NCI-H82 treated with DMSO at 0.1 percent for 48 hours (cell line): ENCODE measurements around the gene CNOT6L.
"Not testable (repeated sequence)": the region's sequence is repeated elsewhere in the genome, so short reads cannot be mapped to it uniquely, and the experiment has no call there.

Experiments
- DNase-seq: peaks from one replicate; lab custom pipeline; 2025; ENCODE audit not compliant: unreplicated experiment; lab: John Stamatoyannopoulos, UW

The CNOT6L gene

DNA sequence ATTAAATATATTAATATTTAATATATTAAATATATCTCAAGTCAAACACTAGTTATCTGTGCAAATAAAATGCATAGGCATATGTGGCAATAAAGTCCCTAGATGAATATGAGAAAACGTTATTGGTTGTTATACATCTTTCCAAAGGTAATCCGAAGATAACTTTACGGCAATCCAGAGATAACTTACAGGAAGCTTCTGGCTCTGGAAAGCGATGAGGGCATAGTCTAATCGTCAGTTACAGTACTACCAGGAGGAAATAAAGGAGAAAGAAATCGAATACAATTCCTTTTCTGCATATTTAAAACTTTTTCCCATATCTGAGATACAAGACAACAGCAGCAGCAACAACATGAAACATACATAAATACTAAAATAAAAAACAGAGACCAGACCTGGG lies 35.3 kb downstream of the CNOT6L start:
- DNase-seq = no peak

DNA sequence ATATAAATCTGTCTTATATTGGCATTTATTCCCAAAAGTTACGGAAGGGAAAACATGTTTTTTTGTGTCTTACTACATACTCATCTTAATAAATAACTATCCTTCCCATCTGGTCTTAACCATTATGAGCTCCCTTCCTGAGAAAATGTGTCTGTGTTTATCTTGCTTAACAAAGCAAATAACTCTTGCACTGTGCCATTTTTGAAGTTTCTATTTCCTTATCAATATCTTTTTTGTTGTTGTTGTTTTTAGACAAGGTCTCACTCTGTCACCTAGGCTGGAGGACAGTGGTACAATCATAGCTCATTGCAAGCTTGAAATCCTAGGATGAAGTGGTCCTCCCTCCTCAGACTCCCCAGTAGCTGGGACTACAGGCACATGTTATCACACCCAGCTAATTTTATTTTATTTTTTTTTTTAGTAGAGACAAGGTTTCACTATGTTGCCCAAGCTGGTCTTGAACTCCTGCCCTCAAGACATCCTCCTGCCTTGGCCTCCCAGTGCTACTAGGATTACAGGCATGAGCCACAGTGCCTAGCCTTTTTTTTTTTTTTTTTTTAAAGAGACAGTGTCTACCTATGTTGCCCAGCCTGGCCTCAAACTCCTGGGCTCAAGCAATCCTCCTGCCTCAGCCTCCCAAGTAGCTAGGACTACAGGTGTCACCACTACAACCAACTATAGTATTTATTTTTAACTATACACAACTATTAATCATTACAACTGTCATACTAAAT lies 36.9 kb downstream of the CNOT6L start:
- DNase-seq = no peak

DNA sequence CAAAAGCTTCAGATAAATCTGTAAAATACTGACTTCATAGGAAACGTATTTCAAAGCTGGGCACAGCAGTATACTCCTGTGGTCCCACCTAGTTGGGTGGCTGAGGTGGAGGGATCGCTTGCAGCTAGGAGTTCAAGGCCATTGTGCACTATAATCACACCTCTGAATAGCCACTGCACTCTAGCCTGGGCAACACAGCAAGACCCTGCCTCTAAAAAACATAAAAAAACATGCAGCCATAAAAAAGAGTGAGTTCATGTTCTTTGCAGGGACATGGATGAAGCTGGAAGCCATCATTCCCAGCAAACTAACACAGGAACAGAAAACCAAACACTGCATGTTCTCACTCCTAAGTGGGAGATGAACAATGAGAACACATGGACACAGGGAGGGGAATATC lies 38.4 kb downstream of the CNOT6L start:
- DNase-seq = not testable (repeated sequence)

DNA sequence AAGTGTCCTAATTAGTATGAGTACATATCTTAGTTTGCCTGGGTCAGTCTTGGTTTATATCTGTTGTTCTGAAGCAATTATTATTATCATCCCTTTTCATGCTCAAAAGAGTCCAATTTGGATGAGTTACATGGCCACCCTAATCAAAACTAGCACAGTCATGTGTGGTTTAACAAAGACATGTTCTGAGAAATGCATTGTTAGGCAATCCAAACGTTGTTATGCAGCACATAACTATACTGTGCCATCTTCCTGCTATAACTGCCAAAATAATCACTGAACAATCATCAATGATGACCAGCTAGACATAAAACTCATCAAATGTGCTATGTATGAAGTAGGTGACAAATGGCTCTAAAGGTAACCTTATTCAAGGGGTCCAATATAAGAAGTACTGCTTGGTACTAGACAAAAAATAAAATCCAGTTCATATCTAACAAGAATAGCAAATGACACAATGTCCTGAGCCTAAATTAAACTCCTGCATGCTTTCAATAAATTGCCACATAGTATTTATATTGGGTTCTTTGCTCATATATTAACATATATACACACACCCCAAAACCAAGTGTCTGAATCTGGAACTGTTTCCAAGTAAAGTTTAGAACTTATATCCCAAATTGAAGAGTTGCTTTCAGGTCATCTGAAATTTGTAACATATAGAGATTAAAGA lies 41.9 kb downstream of the CNOT6L start:
- no peak for DNase-seq

DNA sequence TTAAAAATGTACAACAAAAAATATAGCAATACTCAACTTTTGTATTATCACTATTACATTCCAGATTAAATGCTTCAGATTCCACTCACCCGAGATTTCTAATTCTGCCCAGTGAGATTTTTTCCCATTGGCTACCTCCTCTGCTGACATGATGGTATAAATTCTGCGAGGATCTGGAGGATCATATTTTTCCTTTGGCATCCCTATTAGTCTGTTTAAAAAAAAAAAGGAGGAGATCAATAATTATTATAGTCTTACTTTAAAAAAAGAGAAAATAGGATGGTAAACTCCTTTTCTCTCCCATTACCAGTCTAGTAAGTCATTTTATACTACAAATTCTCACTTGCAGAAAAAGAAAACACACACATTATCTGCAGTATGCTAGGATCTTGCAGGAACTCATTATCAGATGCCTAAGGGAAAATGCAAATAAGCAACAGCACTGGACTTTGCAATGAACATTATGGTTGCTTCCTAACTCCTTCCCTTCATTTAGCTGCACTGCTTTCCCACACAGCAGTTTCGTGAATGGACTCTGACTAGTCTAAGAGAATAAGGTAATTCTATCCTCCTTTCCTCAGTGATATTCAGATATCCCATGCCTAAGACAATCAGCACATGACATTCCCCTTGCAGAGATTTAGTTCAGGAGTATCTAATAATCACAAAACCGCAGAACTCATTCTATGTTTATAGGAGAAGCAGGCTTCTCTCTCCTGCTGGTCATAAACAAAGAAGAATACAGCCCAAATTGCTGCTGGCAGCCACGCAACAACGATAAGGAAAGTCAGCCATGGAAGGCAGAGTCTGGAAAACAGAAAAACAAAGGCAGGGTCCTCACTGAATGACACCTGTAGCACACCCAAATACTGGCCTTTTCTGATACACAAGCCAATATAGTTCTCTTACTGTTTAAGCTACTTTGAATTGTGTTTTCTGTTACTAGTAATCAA lies 42.7 kb downstream of the CNOT6L start:
- no peak for DNase-seq

DNA sequence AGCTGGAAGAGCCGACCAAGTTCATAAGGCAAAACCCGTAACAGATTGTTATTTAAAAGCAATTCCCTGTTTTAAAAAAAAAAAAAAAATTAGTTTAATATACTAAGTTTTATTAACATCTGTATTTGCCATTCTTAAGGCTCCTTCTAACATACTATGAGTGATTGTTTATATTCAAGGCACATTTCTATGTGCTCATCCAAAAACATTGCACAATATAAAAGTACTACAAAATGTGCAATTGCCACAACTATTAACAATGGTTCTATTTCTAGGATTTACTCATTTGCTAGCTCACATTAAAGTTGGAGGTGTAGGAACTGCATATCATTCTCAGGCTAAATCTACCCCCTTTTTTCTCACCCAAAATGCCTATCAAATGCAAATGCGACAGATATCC lies 46.1 kb downstream of the CNOT6L start:
- DNase-seq = no peak

DNA sequence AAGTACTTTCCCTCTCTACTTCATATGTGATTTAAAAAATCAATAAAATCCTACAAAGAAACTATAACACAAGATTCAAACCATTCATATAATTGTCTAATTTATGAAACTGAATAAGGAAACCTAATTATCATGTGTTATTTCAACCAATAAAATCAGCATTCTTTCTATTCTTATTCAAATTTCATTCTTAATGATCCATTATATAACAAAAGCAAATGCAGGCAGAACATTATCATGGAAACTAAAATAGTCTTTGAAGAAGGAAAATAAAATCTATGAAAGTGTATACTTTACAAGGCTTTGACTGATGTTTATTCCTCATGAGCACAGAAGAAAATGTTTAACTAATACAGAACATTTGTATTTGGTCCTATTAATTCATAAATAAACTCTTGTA lies 47.6 kb downstream of the CNOT6L start:
- no peak for DNase-seq

DNA sequence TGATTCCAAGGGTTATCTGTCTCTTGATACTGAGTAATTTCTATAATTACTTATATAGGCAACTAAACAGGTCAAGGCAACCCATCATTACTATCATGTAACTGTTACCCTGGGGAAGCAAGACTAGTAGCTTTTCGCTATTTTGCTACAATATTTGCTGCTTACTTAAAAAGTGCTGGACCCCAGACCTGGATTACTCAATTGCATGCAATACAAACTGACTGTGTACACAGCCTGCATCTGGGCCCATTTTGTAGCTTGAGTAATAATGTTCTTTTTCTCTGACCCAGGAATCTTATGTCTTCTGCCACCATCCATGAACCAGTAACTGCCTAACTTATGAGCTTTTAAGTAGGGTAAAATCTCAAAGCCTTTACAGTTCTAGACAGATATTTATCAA lies 53.4 kb downstream of the CNOT6L start:
- no peak for DNase-seq

DNA sequence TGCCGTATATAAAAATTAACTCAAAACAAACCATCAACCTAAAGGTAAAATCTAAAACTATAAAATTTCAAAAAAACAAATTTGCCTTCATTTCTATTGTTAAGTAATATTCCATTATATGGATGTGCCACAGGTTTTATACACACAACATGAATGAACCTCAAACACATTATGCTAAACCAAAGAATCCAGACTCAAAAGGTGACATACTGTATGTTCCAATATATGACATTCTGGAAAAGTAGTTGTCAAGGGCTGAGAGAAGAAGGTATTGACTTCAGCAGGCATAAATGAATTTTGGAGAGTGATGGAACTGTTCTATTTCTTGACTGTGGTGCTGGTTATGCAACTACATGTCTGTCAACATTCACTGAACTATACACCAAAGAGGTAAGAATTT lies 56.6 kb downstream of the CNOT6L start:
- no peak for DNase-seq

DNA sequence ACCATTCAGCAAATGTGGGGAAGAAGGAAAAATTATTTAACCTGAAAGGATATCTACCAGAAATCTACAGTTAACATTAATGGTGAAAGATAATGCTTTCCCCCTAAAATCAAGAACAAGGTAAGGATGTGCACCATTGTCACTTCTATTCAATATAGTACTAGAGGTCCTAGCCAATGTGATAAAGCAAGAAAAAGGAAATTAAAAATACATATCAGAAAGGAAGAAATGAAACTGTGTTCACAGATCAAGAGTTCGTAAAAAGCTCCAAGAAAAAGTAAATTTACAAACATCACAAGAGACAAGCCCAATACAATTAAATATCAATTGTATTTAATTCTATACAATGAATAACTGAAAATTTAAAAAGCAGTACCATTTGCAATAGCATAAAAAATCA lies 57.6 kb downstream of the CNOT6L start:
- no peak for DNase-seq

DNA sequence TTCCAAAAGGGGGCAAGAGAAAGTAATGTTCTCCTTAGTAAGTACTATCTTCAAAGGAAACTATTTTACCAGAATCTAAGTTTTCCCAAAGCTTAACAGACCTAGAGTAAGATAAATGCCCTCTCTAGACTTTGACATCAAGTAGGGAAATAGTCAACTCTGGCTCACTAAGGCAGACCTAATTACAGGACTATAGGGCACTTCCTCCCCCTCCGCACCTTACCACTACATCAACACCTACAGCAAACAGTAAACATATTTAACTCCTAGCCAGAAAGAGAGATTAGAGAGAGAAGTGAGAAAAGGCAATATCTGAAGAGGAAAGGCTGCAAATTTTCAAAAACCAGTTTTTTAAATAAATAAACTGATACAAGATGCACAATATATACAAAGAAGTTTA lies 60.4 kb downstream of the CNOT6L start:
- no peak for DNase-seq

DNA sequence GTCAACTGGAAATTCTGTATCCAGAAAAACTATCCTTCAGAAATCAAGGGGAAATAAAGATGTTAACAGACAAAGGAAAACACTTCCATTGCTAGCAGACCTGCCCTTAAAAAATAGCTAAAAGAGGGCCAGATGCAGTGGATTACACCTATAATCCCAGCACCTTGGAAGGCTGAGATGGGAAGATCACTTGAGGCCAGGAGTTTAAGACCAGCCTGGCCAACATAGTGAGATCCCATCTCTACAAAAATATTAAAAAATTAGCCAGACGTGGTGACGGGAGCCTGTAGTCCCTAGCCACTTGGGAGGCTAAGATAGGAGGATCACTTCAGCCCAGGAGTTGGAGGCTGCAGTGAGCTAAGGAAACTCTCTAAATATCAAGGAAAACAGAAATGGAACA lies 67.4 kb downstream of the CNOT6L start:
- no peak for DNase-seq

DNA sequence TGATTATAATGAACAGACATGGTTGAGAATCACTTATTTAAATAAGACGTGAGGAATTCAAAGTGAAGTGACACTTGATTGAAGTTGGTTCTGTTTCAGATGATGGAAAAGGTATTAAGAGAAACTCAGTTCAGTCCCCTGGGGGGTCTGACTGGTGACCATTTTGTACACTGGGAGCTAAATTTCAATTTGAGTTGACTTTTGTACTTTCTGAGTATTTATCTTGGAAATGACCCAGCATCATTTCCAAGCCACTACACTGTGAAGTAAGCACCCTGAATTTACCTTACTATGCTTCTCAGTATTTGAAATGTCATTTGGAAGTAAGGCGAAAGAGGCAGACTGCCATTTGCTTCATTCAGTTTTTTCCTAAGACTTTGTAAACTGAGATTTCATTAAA lies 73.4 kb downstream of the CNOT6L start:
- no peak for DNase-seq

DNA sequence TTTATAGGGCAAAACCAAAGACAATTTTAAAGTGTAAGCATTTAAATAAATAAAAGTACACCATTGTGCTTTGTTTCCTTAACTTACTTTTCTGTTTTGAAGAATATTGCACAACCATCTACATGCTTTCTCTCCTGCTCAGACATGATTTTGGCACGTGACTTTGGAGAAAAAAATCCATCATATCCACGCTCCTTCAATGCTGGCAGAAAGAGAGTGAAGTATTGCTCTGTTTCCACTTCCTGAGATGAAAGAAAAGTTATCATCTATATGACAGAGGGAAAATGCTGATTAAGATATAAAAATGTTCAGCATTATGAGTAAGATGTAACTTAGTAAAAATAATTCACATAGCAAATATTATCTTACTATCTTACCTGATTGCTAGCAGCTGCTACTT lies 77.1 kb downstream of the CNOT6L start:
- no peak for DNase-seq

DNA sequence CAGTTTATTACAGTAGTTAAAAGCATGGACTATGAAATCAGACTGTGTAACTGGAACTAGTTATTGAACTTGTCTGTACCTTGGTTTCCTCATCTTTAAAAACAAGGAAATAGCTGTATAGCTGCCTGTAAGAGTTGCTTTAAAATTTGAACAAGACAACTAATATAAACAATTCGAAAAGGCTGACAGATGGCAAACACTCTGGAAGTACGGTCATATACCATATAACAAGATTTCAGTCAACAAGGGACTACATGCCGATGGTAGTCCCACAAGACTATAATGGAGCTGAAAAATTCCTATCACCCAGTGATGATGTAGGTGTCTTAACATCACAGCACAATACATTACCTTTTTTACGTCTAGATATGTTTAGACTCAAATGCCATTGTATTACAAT lies 78.7 kb downstream of the CNOT6L start:
- peak; percentile 11 for DNase-seq

DNA sequence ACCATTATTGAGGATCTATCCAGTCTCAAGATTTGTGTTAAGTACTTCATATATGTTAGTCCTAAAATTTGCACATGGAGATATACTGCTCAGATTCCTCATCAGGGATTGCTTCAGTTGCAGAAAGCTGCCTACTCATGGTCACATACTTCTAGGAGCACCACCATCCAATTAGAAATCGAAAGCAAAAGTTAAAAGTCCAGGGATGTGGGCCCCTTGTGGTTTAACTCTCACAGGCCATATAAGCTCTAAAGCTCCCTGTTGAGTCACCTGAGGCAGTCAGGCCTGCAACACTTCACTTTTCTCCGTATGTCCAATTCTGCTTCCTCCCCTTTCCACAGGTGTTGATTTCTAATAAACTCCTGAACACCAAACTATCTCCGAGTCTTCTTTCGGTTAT lies 84.2 kb downstream of the CNOT6L start:
- DNase-seq = no peak

DNA sequence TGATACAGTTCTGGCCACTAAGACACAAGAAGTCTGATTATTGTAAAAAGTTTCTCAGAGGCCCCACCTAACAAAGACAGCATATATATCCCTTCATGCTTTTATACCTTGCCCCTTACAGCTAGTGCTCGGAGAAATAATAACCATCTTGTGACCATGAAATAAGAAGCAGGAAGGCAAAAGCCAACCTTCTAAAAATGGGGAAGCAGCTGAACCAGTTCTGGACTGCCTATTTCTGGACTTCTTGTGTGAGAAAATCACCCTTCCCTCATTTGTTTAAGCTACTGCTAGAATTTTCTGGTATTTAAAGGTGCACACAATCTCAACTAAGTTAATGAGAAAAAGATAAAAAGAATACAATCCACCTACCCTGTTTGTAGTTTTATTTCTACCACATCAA lies 87.5 kb downstream of the CNOT6L start:
- no peak for DNase-seq

DNA sequence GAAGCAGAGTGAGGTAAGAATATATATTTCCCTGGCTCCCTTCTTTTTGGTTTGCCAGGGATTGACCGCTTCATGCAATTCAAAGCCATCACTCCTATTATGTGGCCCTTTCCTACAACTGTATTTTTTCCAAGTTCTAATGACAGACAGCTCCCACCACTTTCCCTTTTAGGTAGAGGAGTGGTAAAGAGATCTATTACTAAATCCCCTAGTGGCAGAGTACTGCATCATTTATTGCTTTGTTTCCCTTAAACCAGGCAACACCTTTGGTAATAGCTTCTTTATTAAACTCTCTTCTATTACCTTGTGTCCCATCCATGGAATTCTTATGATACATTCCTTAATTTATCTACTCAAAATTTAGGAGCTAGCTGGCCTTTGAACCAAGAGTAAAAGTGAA lies 90.7 kb downstream of the CNOT6L start:
- no peak for DNase-seq

DNA sequence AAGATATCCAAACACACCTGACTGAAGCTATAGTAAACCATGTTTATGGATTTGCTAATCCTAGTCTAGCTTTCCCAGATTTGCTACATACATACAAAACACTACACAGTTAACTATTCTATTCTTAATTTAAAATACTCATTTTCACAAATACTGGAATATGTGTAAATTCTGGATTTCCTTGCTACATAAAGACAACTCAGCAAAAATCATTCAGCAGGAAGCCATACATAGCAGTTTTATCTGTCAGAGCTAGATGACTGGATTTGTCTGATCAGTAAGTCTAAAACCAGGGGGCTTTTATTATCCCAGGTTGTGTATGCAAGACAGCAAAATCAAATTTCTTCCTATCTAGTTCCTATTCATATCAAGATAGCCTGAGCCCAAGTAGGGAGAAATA lies 98.1 kb downstream of the CNOT6L start:
- DNase-seq = no peak

DNA sequence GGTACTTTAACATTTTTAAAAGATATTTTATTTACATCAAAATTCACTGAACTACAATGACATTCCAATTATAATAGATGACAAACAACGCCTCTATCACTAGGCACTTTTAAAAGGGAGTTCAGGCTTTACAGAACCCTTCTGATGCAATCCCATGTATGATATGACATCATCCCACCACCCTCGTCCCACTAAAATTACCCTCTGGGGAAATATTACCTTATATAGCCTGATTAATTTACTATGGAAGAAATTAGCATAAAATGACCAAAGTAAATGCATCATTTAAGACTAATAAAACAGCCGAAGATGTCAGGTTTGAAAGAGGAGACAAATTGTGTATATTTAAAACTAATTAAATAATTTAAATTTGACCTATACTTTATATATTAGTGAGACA lies 100.7 kb downstream of the CNOT6L start:
- DNase-seq = not testable (repeated sequence)

DNA sequence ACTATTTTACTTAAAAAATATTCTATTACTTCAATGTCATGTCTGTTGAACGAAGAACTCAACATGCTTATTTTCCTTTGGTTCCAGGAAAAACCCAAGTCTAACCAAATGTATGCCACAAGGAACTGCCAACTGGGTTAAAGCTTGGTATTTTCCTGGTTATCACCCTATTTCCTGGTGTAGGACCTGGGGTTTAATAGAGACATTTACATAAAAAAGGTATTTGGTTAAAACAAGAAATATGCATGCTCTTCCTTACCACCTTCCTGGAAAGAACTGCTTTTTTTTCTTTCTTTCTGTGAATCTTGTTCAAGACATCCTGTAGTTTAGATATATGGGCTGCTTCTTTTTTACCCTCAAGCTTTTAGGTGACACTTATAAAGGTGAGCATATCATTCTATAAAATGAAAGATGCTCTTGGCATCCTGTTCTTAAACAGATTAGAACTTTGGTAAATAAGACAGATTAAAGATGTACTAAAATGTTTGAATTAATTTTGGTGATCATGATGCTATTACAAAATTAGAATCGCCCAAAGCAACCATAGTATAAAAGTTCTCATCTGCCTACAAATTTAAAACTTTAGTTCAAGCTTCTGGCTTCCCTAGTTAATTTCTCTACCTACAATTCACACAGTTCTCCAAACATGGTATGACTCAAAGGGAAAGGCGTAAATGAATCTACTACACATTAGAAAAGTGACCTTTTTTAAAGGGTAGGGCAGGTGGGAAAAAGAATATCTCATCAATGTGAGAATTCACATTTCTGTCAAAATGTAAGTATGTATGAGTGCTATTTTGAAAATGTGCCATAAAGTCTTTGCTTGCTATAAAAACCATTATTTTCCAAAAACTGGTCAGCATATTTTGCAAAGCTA lies 103.5 kb downstream of the CNOT6L start:
- DNase-seq = no peak
